HepG2 (cell line): Measurements from ENCODE around the gene DPY19L3. TPM values are rescaled to one million over a fixed set of nuclear protein-coding genes. Genes with fewer than 3 reads are reported as not detected.

Experiments
- ATAC-seq: fragments of 200-7000 bp; cut with Tn5 transposase; 3 replicates; pipeline ENCODE4 v1.9.1; 2020; ENCODE audit warnings: mild to moderate bottlenecking, moderate library complexity
- BruUV-seq: library from RNA; stranded (reverse); fragments of 400-500 nt; replicated peaks from 2 replicates; lab custom pipeline; 2021; lab: Mats Ljungman, UMichigan
- CTCF ChIA-PET: fragments of 300-600 bp; formaldehyde crosslinking; extraction: SDS; loops from one replicate; lab custom pipeline; 2021; ENCODE audit warnings: low total read pairs, inconsistent platforms, low intra/inter-chr PET ratio; lab: Yijun Ruan, JAX
- POLR2A ChIA-PET: fragments of 350-600 bp; sonication (Branson Sonifier 250); formaldehyde crosslinking; loops from one replicate; lab custom pipeline; 2020; ENCODE audit warnings: antibody characterized with exemption, inconsistent platforms; lab: Yijun Ruan, JAX
- DNase-seq: peaks from one replicate; pipeline ENCODE4 v3.0.0-alpha.2; 2015; ENCODE audit warnings: low spot score
- FAIRE-seq: peaks from 3 replicates; lab custom pipeline; 2011; peaks lifted over from hg19 to GRCh38; lab: Jason Lieb, UNC
- H2AFZ ChIP-seq: one replicate; pipeline ENCODE4 v1.6.1; 2011; ENCODE audit warnings: low read length, inconsistent platforms
- H3K27ac ChIP-seq: fragments of 300-600 bp; 3 replicates; pipeline ENCODE4 v1.8.0; 2011; ENCODE audit warnings: mixed run types, mild to moderate bottlenecking, mixed read lengths, low read length, inconsistent platforms; ENCODE audit not compliant: insufficient read depth; ENCODE audit errors: extremely low read length
- H3K27me3 ChIP-seq, 2 experiments: fragments of 200-600 bp in 1 of 2; 2 replicates in 1 of 2; 3 replicates in 1 of 2; pipeline versions ENCODE4 v1.6.0 to v1.8.0; 2011; ENCODE audit warnings: low read length in 2 of 2, mild to moderate bottlenecking in 2 of 2, moderate library complexity in 2 of 2, inconsistent platforms in 1 of 2; ENCODE audit not compliant: insufficient read depth in 2 of 2, control insufficient read depth in 1 of 2
- H3K36me3 ChIP-seq, 2 experiments: fragments of 200-600 bp in 1 of 2; replicated peaks in 1 of 2; 2 replicates in 1 of 2; 3 replicates in 1 of 2; pipeline versions ENCODE4 v1.5.1 to v1.8.0; 2011; ENCODE audit warnings: low read length in 2 of 2, inconsistent platforms in 1 of 2; ENCODE audit not compliant: insufficient read depth in 2 of 2, control insufficient read depth in 1 of 2
- H3K4me1 ChIP-seq: 2 replicates; pipeline ENCODE4 v1.5.1; 2012; ENCODE audit warnings: low read length, inconsistent platforms; ENCODE audit not compliant: insufficient read depth
- H3K4me2 ChIP-seq: 2 replicates; pipeline ENCODE4 v1.6.0; 2011; ENCODE audit warnings: low read depth, low read length, inconsistent platforms
- H3K4me3 ChIP-seq, 3 experiments: fragments of 200-600 bp in 1 of 3; sonication (generic), shearing (Covaris generic) in 1 of 3; replicated peaks in 1 of 3; 2 replicates each; pipeline ENCODE4 v1.5.1; 2011 to 2016; ENCODE audit warnings: low read length in 3 of 3, inconsistent platforms in 2 of 3, low read depth in 2 of 3, mild to moderate bottlenecking in 2 of 3, control low read depth in 1 of 3, mixed read lengths in 1 of 3; ENCODE audit not compliant: insufficient read depth in 1 of 3
- H3K79me2 ChIP-seq: one replicate; pipeline ENCODE4 v1.6.1; 2011; ENCODE audit warnings: low read length, inconsistent platforms; ENCODE audit not compliant: insufficient read depth
- H3K9ac ChIP-seq: 2 replicates; pipeline ENCODE4 v1.6.0; 2011; ENCODE audit warnings: mild to moderate bottlenecking, low read depth, low read length, inconsistent platforms; ENCODE audit not compliant: insufficient read depth
- H3K9me3 ChIP-seq: 2 replicates; pipeline ENCODE4 v1.5.1; 2012; ENCODE audit warnings: mild to moderate bottlenecking, low read length
- H4K20me1 ChIP-seq: 2 replicates; pipeline ENCODE4 v1.6.0; 2011; ENCODE audit warnings: inconsistent platforms, mild to moderate bottlenecking, low read length, moderate library complexity; ENCODE audit not compliant: insufficient read depth
- BHLHE40 ChIP-seq: IDR thresholded peaks from 2 replicates; pipeline ENCODE4 v1.6.1; 2011; ENCODE audit warnings: low read length, improper control_type of control experiment
- FIP1L1 ChIP-seq: fragments of 200-400 bp; formaldehyde crosslinking; IDR thresholded peaks from 2 replicates; pipeline ENCODE4 v1.6.1; 2018; ENCODE audit warnings: low read depth, mild to moderate bottlenecking, low read length, moderate library complexity, borderline replicate concordance; ENCODE audit not compliant: insufficient read depth
- JDP2 ChIP-seq: sonication (generic); formaldehyde crosslinking; IDR thresholded peaks from 2 replicates; pipeline ENCODE4 v1.8.1; 2022; ENCODE audit warnings: missing genetic modification reagents, borderline replicate concordance
- KLF11 ChIP-seq: IDR thresholded peaks from 2 replicates; pipeline ENCODE4 v1.6.1; 2016; ENCODE audit warnings: missing compliant biosample characterization
- PTBP1 ChIP-seq: fragments of 200-400 bp; formaldehyde crosslinking; IDR thresholded peaks from 2 replicates; pipeline ENCODE4 v1.6.1; 2018; ENCODE audit warnings: low read length, low read depth; ENCODE audit not compliant: poor library complexity, severe bottlenecking
- TEAD2 ChIP-seq: sonication (generic); formaldehyde crosslinking; IDR thresholded peaks from 2 replicates; pipeline ENCODE4 v1.9.0; 2021; ENCODE audit warnings: missing genetic modification reagents
- ZNF207 ChIP-seq: fragments of 450-650 bp; IDR thresholded peaks from 2 replicates; pipeline ENCODE4 v1.6.1; 2016; ENCODE audit warnings: antibody characterized with exemption, borderline replicate concordance
- ZNF232 ChIP-seq: sonication (generic); formaldehyde crosslinking; IDR thresholded peaks from 2 replicates; pipeline ENCODE4 v1.4.0; 2020; ENCODE audit warnings: missing genetic modification reagents, borderline replicate concordance
- ZNF550 ChIP-seq: sonication (generic); formaldehyde crosslinking; IDR thresholded peaks from 2 replicates; pipeline ENCODE4 v1.4.0; 2020; ENCODE audit warnings: mild to moderate bottlenecking, missing genetic modification reagents, borderline replicate concordance
- WGBS: methylation state at CpG from one replicate; pipeline ENCODE4 v1.1.6; 2017; ENCODE audit warnings: low lambda C conversion rate; 5-methylcytosine and 5-hydroxymethylcytosine counted together
- in situ Hi-C: cut with HindIII; loops from 2 replicates; pipeline ENCODE4 v1.10.0; 2017; ENCODE audit warnings: low pct_unique_long_range_greater_than_20kb; ENCODE audit not compliant: extremely low pct_ligation_motif_present
- intact Hi-C: fragments of 100-400 bp; cut with micrococcal nuclease; formaldehyde crosslinking; loops from one replicate; pipeline ENCODE4 v1.10.0; 2022; ENCODE audit not compliant: unreplicated experiment
- polyA plus RNA-seq, 8 experiments: library from polyadenylated mRNA; depleted of rRNA in 3 of 8; stranded (reverse) in 7 of 8; unstranded in 1 of 8; fragments of >200 nt; fragmentation: Illumina TruSeq in 4 of 8; extraction: Trizol in 4 of 8; gene quantifications; 2 replicates each; pipeline versions ENCODE4 v1.2.1 to v1.2.3, GENCODE V29; 2011 to 2016; ENCODE audit warnings: low read depth in 4 of 8, missing spikeins in 1 of 8, mixed read lengths in 1 of 8; ENCODE audit not compliant: insufficient read depth in 1 of 8
- total RNA-seq, 5 experiments: library from RNA; depleted of rRNA; stranded (reverse); fragments of >200 nt; fragmentation: Illumina TruSeq; extraction: Trizol; gene quantifications; 2 replicates each; pipeline ENCODE4 v1.2.3, GENCODE V29; 2016; ENCODE audit warnings: low read depth in 1 of 5
- TF ChIP-seq, protein P1 (sequence below): sonication (generic); formaldehyde crosslinking; IDR thresholded peaks from 2 replicates; pipeline ENCODE4 v1.5.0; 2020; ENCODE audit warnings: missing genetic modification reagents

Gene DPY19L3
- total and polyA plus RNA-seq, 2 of the 13 experiments (the other 11 are each of a cell fraction or from before 2014, with no cell fraction given) = 21.6 to 25.2 TPM

DNA sequence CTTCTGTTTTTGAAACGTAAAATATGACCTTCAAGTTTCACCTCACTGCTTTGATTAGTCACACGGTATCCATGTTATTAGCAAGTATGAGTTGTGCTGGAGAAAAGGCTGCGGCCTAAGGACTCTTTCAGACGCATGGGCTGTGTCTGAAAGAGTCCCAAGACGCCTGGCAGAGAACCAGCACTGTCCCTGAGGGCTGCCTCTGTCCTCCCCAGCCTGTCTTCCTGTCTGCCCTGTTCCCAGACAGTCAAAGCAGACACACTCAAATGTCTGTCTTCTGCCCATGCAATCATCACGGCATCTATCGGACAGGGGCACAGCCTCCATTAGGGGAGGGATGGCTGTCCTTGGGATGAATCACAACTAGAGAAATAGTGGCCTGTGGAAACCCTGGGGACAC lies 65.5 kb downstream of the DPY19L3 start (continued):
- no peak for TF ChIP-seq FIP1L1

DNA sequence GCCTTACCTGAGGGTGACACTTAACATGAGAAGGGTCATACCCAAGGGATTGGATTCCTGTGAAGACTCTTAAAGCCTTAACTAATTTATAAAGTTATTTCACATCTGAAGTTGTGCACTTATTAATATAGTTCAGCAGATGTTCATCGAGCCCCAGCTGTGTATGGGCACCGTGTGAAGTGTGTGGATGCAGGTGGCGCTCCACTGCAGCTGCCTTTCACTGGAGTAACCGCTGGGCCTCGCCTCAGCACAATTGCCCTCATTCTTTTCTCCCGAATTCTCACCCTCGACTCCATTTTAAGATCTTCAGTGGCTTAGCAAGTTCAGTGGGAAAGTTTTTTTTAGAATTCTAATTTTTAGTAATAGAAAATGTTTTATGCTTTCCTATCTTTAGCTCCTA lies 66.2 kb downstream of the DPY19L3 start:
- intact Hi-C loops = no loop called here
- no peaks in the 10 kb centered on the region for H3K27me3 ChIP-seq
- no peaks in the 10 kb centered on the region for H3K9me3 ChIP-seq
- no TSS peak for BruUV-seq
- H3K4me1 ChIP-seq = no peaks in the 10 kb centered on the region
- peaks cover 2 to 21% of the 10 kb centered on the region in 2 experiments; a peak in 2 of 5 replicates for H3K36me3 ChIP-seq
- FAIRE-seq = no peak
- DNase-seq = no peak
- H2AFZ ChIP-seq = no peak overlapping the region
- TF ChIP-seq JDP2 = no peak
- no peak for TF ChIP-seq TEAD2 (CRISPR knock-in tag)
- TF ChIP-seq BHLHE40 = no peak
- TF ChIP-seq KLF11 (CRISPR knock-in tag) = no peak
- TF ChIP-seq ZNF207 = no peak
- no peak for TF ChIP-seq ZNF550 (CRISPR knock-in tag)
- TF ChIP-seq, protein P1, sequence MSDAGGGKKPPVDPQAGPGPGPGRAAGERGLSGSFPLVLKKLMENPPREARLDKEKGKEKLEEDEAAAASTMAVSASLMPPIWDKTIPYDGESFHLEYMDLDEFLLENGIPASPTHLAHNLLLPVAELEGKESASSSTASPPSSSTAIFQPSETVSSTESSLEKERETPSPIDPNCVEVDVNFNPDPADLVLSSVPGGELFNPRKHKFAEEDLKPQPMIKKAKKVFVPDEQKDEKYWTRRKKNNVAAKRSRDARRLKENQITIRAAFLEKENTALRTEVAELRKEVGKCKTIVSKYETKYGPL (CRISPR knock-in tag) = no peak
- TF ChIP-seq ZNF232 (CRISPR knock-in tag) = no peak
- no peak for TF ChIP-seq PTBP1
- in situ Hi-C loops = no loop called here
- no peaks in the 10 kb centered on the region for H3K79me2 ChIP-seq
- no peak overlapping the region for H3K9ac ChIP-seq
- ATAC-seq = no peak
- no peaks in the 10 kb centered on the region for H4K20me1 ChIP-seq
- 92% methylated on average over 7 of the region's 7 CpGs for WGBS
- ChIA-PET CTCF (no interaction called here), POLR2A (no interaction called here)
- H3K27ac ChIP-seq = no peak overlapping the region
- no peak overlapping the region for H3K4me2 ChIP-seq
- H3K4me3 ChIP-seq = no peak overlapping the region
